CD4-positive, alpha-beta memory T cell (primary cell): ENCODE measurements around the gene HELQ. TPM values are rescaled to one million over a fixed set of nuclear protein-coding genes. Genes with fewer than 3 reads are reported as not detected.
A peak's percentile ranks its signal among the peaks of the same experiment; 100 is the strongest.

Source experiments
- CTCF ChIA-PET: fragments of 350-600 bp; sonication (Branson Sonifier 250); formaldehyde crosslinking; loops from one replicate; lab custom pipeline; 2021; ENCODE audit warnings: inconsistent platforms; ENCODE audit not compliant: partially characterized antibody; lab: Charles Lee
- POLR2A ChIA-PET: fragments of 350-600 bp; sonication (Branson Sonifier 250); formaldehyde crosslinking; loops from one replicate; lab custom pipeline; 2021; ENCODE audit not compliant: partially characterized antibody; lab: Charles Lee
- DNase-seq, 5 donors: peaks; one replicate each; pipeline versions ENCODE4 v3.0.0 to v3.0.0-alpha.2; 2020 to 2022; ENCODE audit warnings: mixed read lengths in 1 of 5
- H3K27ac ChIP-seq: one replicate; pipeline ENCODE4 v1.7.0; 2013; ENCODE audit warnings: low read depth, low read length
- H3K27me3 ChIP-seq: 2 replicates; pipeline ENCODE4 v1.7.0; 2013; ENCODE audit warnings: mild to moderate bottlenecking, low read length, moderate library complexity; ENCODE audit not compliant: insufficient read depth
- H3K36me3 ChIP-seq: 2 replicates; pipeline ENCODE4 v1.7.0; 2013; ENCODE audit warnings: mild to moderate bottlenecking, low read length, moderate library complexity; ENCODE audit not compliant: insufficient read depth
- H3K4me1 ChIP-seq: 2 replicates; pipeline ENCODE4 v1.7.0; 2013; ENCODE audit warnings: mild to moderate bottlenecking, low read length, moderate library complexity; ENCODE audit not compliant: insufficient read depth
- H3K4me3 ChIP-seq, 2 donors: one replicate each; pipeline ENCODE4 v1.7.0; 2013; ENCODE audit warnings: low read length in 2 of 2, mild to moderate bottlenecking in 1 of 2
- H3K9me3 ChIP-seq, 2 donors: one replicate each; pipeline ENCODE4 v1.7.0; 2013; ENCODE audit warnings: low read length in 2 of 2, control low read depth in 1 of 2; ENCODE audit not compliant: control insufficient read depth in 1 of 2
- H3K27ac Mint-ChIP-seq, 7 donors: one replicate each; pipeline ENCODE4 v1.8.0; 2020 to 2021; ENCODE audit warnings: mixed read lengths in 7 of 7, mild to moderate bottlenecking in 6 of 7, inconsistent platforms in 3 of 7, moderate library complexity in 3 of 7
- H3K27me3 Mint-ChIP-seq, 2 donors: one replicate each; pipeline ENCODE4 v1.8.0; 2020 to 2021; ENCODE audit warnings: mixed read lengths in 2 of 2
- H3K36me3 Mint-ChIP-seq, 2 donors: one replicate each; pipeline ENCODE4 v1.8.0; 2020 to 2021; ENCODE audit warnings: mixed read lengths in 2 of 2, inconsistent platforms in 1 of 2, mild to moderate bottlenecking in 1 of 2
- H3K4me1 Mint-ChIP-seq, 4 donors: one replicate each; pipeline ENCODE4 v1.8.0; 2020 to 2021; ENCODE audit warnings: mixed read lengths in 4 of 4, mild to moderate bottlenecking in 1 of 4
- H3K4me3 Mint-ChIP-seq, 8 donors: one replicate each; pipeline ENCODE4 v1.8.0; 2020 to 2021; ENCODE audit warnings: mixed read lengths in 8 of 8, mild to moderate bottlenecking in 7 of 8, moderate library complexity in 6 of 8, inconsistent platforms in 3 of 8
- H3K9me3 Mint-ChIP-seq, 8 donors: one replicate each; pipeline ENCODE4 v1.8.0; 2020 to 2021; ENCODE audit warnings: mixed read lengths in 8 of 8, mild to moderate bottlenecking in 5 of 8, inconsistent platforms in 3 of 8, moderate library complexity in 1 of 8
- intact Hi-C: fragments of 100-400 bp; cut with micrococcal nuclease; formaldehyde crosslinking; loops from one replicate; pipeline ENCODE4 v1.15.1; 2023
- polyA plus RNA-seq, 2 donors: library from polyadenylated mRNA; unstranded; fragments of 300-500 nt; fragmentation: Illumina TruSeq; gene quantifications; one replicate each; pipeline ENCODE4 v1.2.3, GENCODE V29; 2021
- total RNA-seq, 2 experiments: library from RNA; stranded (reverse); gene quantifications; one replicate each; pipeline ENCODE4 v1.2.3, GENCODE V29; 2021

HELQ gene
- total and polyA plus RNA-seq, 4 experiments from 2014 or later: 17.5 to 49.0 (median 36.0) TPM

- POLR2A ChIA-PET: no interaction called here
- intact Hi-C loops: no loop called here
- H3K36me3 Mint-ChIP-seq: peaks cover 0 to 13% of the 10 kb centered on the region in 2 donors
- Histone ChIP-seq H3K4me3 (no peak overlapping the region), H3K4me1 (no peaks in the 10 kb centered on the region), H3K27ac (no peak overlapping the region), H3K9me3 (peaks cover 4 to 7% of the 10 kb centered on the region in 2 donors), H3K27me3 (no peaks in the 10 kb centered on the region), H3K36me3 (no peaks in the 10 kb centered on the region)
- no peak for DNase-seq
- no peaks in the 10 kb centered on the region for H3K27me3 Mint-ChIP-seq
- H3K9me3 Mint-ChIP-seq: peaks cover 0 to 37% (median 31%) of the 10 kb centered on the region in 8 donors
- no peak overlapping the region for H3K27ac Mint-ChIP-seq
- H3K4me3 Mint-ChIP-seq: no peak overlapping the region
- CTCF ChIA-PET: interaction anchor here (1.5 kb wide), 1 partner anchor 11 kb away, joined by 3 read pairs; no protein-coding TSS in a partner anchor
- peaks cover 0 to 4% (median 0%) of the 10 kb centered on the region in 4 donors for H3K4me1 Mint-ChIP-seq
Observed at GRCh38 chr4:83381173-83381572, 74.5 kb downstream of the HELQ start.

DNA sequence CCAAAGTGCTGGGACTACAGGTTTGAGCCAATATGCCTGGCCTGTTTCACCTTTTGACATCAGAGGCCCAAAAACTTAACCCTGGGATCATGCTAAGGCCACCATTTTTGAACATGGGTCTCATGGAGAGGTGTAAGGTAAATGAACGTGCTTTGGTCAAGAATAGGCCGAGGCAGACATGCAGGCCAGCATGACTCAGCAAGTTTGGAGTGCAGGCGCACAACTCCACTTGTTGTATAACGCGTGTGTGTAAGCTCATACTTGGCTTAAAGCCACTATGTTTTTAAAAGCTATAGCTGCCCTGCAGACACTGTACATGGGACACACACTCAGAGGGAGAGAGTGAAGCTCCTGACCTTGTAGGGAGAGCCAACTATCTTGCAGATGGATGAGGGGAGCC, 77.2 kb downstream of the HELQ start:
- Mint-ChIP-seq H3K27ac (peak overlapping the region in 2 of 7 donors; percentile 24 to 48), H3K27me3 (peaks cover 0 to 4% of the 10 kb centered on the region in 2 donors), H3K4me1 (peaks cover 0 to 4% (median 0%) of the 10 kb centered on the region in 4 donors), H3K4me3 (peak overlapping the region in 1 of 8 donors; percentile 32), H3K36me3 (peaks cover 0 to 13% of the 10 kb centered on the region in 2 donors), H3K9me3 (peaks cover 0 to 38% (median 32%) of the 10 kb centered on the region in 8 donors)
- POLR2A ChIA-PET: no interaction called here
- Histone ChIP-seq H3K4me1 (no peaks in the 10 kb centered on the region), H3K27me3 (no peaks in the 10 kb centered on the region), H3K9me3 (peaks cover 4 to 7% of the 10 kb centered on the region in 2 donors), H3K27ac (no peak overlapping the region), H3K36me3 (no peaks in the 10 kb centered on the region), H3K4me3 (no peak overlapping the region)
- CTCF ChIA-PET: interaction anchor here (1.1 to 2.0 kb wide), 3 partner anchors 11 to 16 kb away, joined by 3 to 7 read pairs (median 4); no protein-coding TSS in a partner anchor
- intact Hi-C loops: no loop called here
- DNase-seq: peak in 2 of 5 donors; percentile 11 to 22

- CTCF ChIA-PET: no interaction called here
Observed at GRCh38 chr4:83372931-83373330, 82.7 kb downstream of the HELQ start.

DNA sequence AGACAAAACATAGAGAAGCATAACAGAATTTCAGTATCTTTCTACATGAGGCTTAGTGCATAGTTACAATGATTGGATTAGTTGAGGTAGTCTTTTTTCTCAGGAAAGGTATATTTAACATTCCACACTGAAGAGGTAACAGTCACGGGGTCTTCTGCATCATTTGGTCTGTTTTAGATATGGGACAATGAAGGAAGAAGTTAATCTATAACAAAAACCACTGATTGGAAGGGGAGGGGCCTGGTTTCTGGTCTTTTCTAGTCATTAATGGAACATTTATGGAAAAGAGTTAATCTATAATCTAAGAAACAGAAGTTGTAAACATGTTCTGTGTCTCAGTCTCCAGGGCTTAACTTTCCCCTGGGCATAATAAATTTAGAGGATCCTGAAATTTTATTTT, 83.7 kb downstream of the HELQ start:
- no peak overlapping the region for H3K27ac Mint-ChIP-seq
- ChIA-PET CTCF (interaction anchor here (0.7 kb wide), 1 partner anchor 1011 kb away, joined by 3 read pairs; no protein-coding TSS in a partner anchor), POLR2A (interaction anchor here (1.5 kb wide), 1 partner anchor 9 kb away, joined by 3 read pairs; no protein-coding TSS in a partner anchor)

More at GRCh38 chr4:83372931-83373330, 82.7 kb downstream of the HELQ start:
- Mint-ChIP-seq H3K27ac (no peak overlapping the region), H3K4me1 (no peaks in the 10 kb centered on the region), H3K36me3 (peaks cover 0 to 10% of the 10 kb centered on the region in 2 donors), H3K4me3 (no peak overlapping the region), H3K9me3 (peaks cover 0 to 20% (median 18%) of the 10 kb centered on the region in 8 donors), H3K27me3 (peaks cover 0 to 4% of the 10 kb centered on the region in 2 donors)
- no peak for DNase-seq
- no peaks in the 10 kb centered on the region for H3K27me3 ChIP-seq
- POLR2A ChIA-PET: interaction anchor here (1.5 kb wide), 1 partner anchor 10 kb away, joined by 3 read pairs; no protein-coding TSS in a partner anchor
- no peak overlapping the region for H3K4me3 ChIP-seq
- no peaks in the 10 kb centered on the region for H3K9me3 ChIP-seq
- no peaks in the 10 kb centered on the region for H3K4me1 ChIP-seq
- H3K36me3 ChIP-seq: no peaks in the 10 kb centered on the region
- H3K27ac ChIP-seq: no peak overlapping the region
- intact Hi-C loops: no loop called here

DNA sequence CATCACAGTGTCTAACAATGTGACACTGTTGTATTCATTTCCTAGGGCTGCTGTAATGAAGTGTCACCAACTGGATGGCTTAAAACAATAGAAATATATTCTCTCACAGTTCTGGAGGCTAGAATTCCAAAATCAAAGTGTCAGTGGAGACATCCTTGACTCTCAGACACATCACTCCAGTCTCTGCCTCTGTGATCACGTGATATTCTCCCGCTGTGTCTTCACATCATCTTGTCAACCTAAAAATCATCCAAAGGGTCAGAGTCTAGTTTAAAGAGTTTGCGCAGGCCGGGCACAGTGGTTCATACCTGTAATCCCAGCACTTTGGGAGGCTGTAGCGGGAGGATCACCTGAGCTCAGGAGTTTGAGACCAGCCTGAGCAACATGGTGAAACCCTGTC, 84.4 kb downstream of the HELQ start:
- Mint-ChIP-seq H3K36me3 (no peaks in the 10 kb centered on the region), H3K27me3 (peaks cover 0 to 6% of the 10 kb centered on the region in 2 donors), H3K4me1 (no peaks in the 10 kb centered on the region), H3K27ac (peak overlapping the region in 1 of 7 donors; percentile 45), H3K9me3 (peaks cover 0 to 6% (median 4%) of the 10 kb centered on the region in 8 donors), H3K4me3 (no peak overlapping the region)
- H3K4me3 ChIP-seq: no peak overlapping the region
- H3K27ac ChIP-seq: no peak overlapping the region
- ChIA-PET POLR2A (interaction anchor here (1.5 kb wide), 1 partner anchor 9 kb away, joined by 3 read pairs; no protein-coding TSS in a partner anchor), CTCF (interaction anchor here (0.8 to 1.4 kb wide), 2 partner anchors 9 to 11 kb away, joined by 3 to 5 read pairs; no protein-coding TSS in a partner anchor)
- no peaks in the 10 kb centered on the region for H3K27me3 ChIP-seq
- intact Hi-C loops: no loop called here
- no peak for DNase-seq
- no peaks in the 10 kb centered on the region for H3K36me3 ChIP-seq
- no peaks in the 10 kb centered on the region for H3K9me3 ChIP-seq
- no peaks in the 10 kb centered on the region for H3K4me1 ChIP-seq

More for the DNA sequence above, 83.7 kb downstream of the HELQ start:
- Histone ChIP-seq H3K27ac (no peak overlapping the region), H3K4me1 (no peaks in the 10 kb centered on the region), H3K4me3 (no peak overlapping the region), H3K36me3 (no peaks in the 10 kb centered on the region), H3K9me3 (no peaks in the 10 kb centered on the region), H3K27me3 (no peaks in the 10 kb centered on the region)
- H3K4me1 Mint-ChIP-seq: no peaks in the 10 kb centered on the region
- H3K4me3 Mint-ChIP-seq: no peak overlapping the region
- intact Hi-C loops: no loop called here
- peaks cover 0 to 10% (median 8%) of the 10 kb centered on the region in 8 donors for H3K9me3 Mint-ChIP-seq
- peaks cover 0 to 6% of the 10 kb centered on the region in 2 donors for H3K27me3 Mint-ChIP-seq
- peaks cover 0 to 1% of the 10 kb centered on the region in 2 donors for H3K36me3 Mint-ChIP-seq
- no peak for DNase-seq

DNA sequence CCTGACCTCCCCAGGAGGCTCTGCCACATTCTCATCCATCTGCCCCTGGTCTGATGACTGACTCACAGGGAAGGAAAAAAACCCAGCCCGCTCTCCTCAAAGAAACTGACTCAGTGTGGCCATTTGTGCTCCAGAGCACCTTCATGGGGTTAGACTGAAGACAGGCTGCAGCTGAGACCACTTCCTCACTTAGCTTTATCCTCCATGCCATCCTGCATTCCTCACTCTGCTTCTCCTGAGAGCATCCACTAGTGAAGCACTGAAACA, 85.0 kb downstream of the HELQ start:
- Histone ChIP-seq H3K9me3 (no peaks in the 10 kb centered on the region), H3K27ac (no peak overlapping the region), H3K4me1 (no peaks in the 10 kb centered on the region), H3K27me3 (no peaks in the 10 kb centered on the region), H3K36me3 (no peaks in the 10 kb centered on the region), H3K4me3 (no peak overlapping the region)
- ChIA-PET CTCF (interaction anchor here (0.8 to 1.4 kb wide), 3 partner anchors 8 to 12 kb away, joined by 3 to 5 read pairs (median 4); no protein-coding TSS in a partner anchor), POLR2A (no interaction called here)
- DNase-seq: no peak
- Mint-ChIP-seq H3K4me1 (no peaks in the 10 kb centered on the region), H3K36me3 (no peaks in the 10 kb centered on the region), H3K27me3 (peaks cover 0 to 2% of the 10 kb centered on the region in 2 donors), H3K27ac (no peak overlapping the region), H3K4me3 (no peak overlapping the region), H3K9me3 (no peaks in the 10 kb centered on the region)
- intact Hi-C loops: no loop called here

DNA sequence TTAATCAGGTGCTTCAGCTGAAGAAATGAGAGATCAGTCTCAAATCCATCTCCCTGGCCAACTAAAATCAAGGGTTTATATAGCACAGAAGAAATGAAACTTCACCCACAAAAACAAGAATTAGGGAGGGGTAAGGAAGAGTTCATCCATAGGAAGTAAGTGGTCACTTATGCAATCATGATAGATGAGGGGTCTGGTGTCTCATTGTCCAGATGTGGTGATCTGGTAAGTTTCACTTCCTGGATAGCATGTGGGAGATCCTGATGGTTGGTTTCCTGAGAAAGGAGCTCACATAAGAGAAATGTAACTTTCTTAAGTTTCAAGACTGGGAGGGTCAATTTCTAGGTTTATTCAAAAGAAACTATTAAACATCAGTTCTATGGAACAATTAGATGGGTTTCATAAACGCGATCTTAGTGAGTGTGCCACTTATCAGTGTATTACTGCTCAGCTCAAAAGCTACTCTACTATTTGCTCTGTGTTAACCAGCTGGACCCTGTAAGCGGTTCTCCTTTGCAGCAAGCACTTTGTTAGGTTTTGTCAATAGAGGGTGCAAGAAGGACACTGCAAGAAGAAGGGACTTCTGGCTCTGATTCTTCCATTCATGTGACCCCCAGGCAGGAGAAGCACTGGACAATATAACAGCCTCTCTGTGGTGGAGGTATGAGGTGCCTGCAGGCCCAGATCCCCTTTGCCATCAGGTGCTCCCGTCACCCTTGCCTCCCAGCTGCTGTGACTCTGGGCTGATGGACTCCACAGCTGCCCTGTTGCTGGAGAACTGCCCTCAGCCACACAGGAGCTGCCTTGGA, 85.6 kb downstream of the HELQ start:
- Mint-ChIP-seq H3K4me1 (no peaks in the 10 kb centered on the region), H3K4me3 (no peak overlapping the region), H3K27me3 (peaks cover 0 to 2% of the 10 kb centered on the region in 2 donors), H3K36me3 (no peaks in the 10 kb centered on the region), H3K27ac (no peak overlapping the region), H3K9me3 (no peaks in the 10 kb centered on the region)
- H3K27ac ChIP-seq: no peak overlapping the region
- DNase-seq: no peak
- H3K36me3 ChIP-seq: no peaks in the 10 kb centered on the region
- H3K4me3 ChIP-seq: no peak overlapping the region
- intact Hi-C loops: no loop called here
- no peaks in the 10 kb centered on the region for H3K27me3 ChIP-seq
- no peaks in the 10 kb centered on the region for H3K4me1 ChIP-seq
- H3K9me3 ChIP-seq: no peaks in the 10 kb centered on the region
- ChIA-PET POLR2A (no interaction called here), CTCF (interaction anchor here (0.8 to 1.4 kb wide), 3 partner anchors 8 to 12 kb away, joined by 3 to 5 read pairs (median 4); no protein-coding TSS in a partner anchor)
